ENCODE data around the gene STK25.
A peak's percentile ranks its signal among the peaks of the same experiment; 100 is the strongest.
"Not testable (repeated sequence)": the region's sequence is repeated elsewhere in the genome, so short reads cannot be mapped to it uniquely, and the experiment has no call there.

Gene STK25

GRCh38 chr2:241507430-241508239 lies 749 bp downstream of the STK25 start:
- no peak overlapping the region for H3K4ac ChIP-seq (ENCODE audit: low read length)
- H3K27me3 ChIP-seq (ENCODE audit: control insufficient read depth in 3 of 3, insufficient read depth in 3 of 3, low read depth in 1 of 3, low read length in 3 of 3), result peaks cover 0 to 4% (median 0%) of the 10 kb centered on the region in 3 experiments
- H2BK120ac ChIP-seq (ENCODE audit: low read depth, low read length), result no peak overlapping the region
- peak overlapping the region; percentile 82 for H2BK5ac ChIP-seq (ENCODE audit: low read length)
- no peak overlapping the region for H2BK15ac ChIP-seq (ENCODE audit: low read length)
- peak overlapping the region; percentile 66 to 91 for H3K4me3 ChIP-seq (ENCODE audit: low read length in 2 of 2)
- H3K27ac ChIP-seq (replicated peaks; ENCODE audit: low read length), result peak overlapping the region; percentile 31
- H2AFZ ChIP-seq (ENCODE audit: low read length), result peak overlapping the region; percentile 96
- no peak overlapping the region for H4K91ac ChIP-seq (ENCODE audit: low read depth, low read length, poor library complexity)
- WGBS, 2 donors (ENCODE audit: extremely low coverage in 2 of 2, insufficient read length in 2 of 2, insufficient replicate concordance in 1 of 2), result no CpG with 5 or more reads among the region's 67 CpGs
- peak overlapping the region; percentile 99 for H3K14ac ChIP-seq (ENCODE audit: low read length)
- H3K9ac ChIP-seq (ENCODE audit: low read depth, low read length, poor library complexity), result peak overlapping the region; percentile 93
- H3K9me3 ChIP-seq (replicated peaks in 1 of 2; ENCODE audit: control insufficient read depth in 2 of 2, insufficient read depth in 1 of 2, low read depth in 1 of 2, low read length in 2 of 2), result no peaks in the 10 kb centered on the region
- peaks cover 8 to 16% of the 10 kb centered on the region in 2 donors for H3K4me1 ChIP-seq (ENCODE audit: control insufficient read depth in 2 of 2, insufficient read depth in 1 of 2, low read depth in 1 of 2, low read length in 2 of 2)
- no peak overlapping the region for H4K8ac ChIP-seq (ENCODE audit: low read depth, low read length)
- peaks cover 15% of the 10 kb centered on the region for H3K79me1 ChIP-seq (ENCODE audit: low read depth, low read length)
- H2BK12ac ChIP-seq (ENCODE audit: low read length), result no peak overlapping the region
- peak overlapping the region; percentile 98 for H3K4me2 ChIP-seq (ENCODE audit: insufficient read depth, low read length, poor library complexity, severe bottlenecking)
- peak; percentile 51 for DNase-seq (ENCODE audit: low spot score)
- H3K18ac ChIP-seq (ENCODE audit: low read length), result peak overlapping the region; percentile 88
- peaks cover 0 to 36% of the 10 kb centered on the region in 2 donors for H3K36me3 ChIP-seq (replicated peaks in 1 of 2; ENCODE audit: control insufficient read depth in 2 of 2, insufficient read depth in 2 of 2, low read length in 2 of 2)
- peak overlapping the region; percentile 77 for H3K23ac ChIP-seq (ENCODE audit: low read depth, low read length, poor library complexity)
- peak overlapping the region; percentile 74 for H2AK5ac ChIP-seq (ENCODE audit: low read depth, low read length)

GRCh38 chr2:241506793-241507429 lies 1.5 kb downstream of the STK25 start:
- Histone ChIP-seq H3K4me2 (ENCODE audit: insufficient read depth, low read length, poor library complexity, severe bottlenecking) (peak overlapping the region; percentile 98), H2BK5ac (ENCODE audit: low read length) (no peak overlapping the region), H3K18ac (ENCODE audit: low read length) (no peak overlapping the region), H2AFZ (ENCODE audit: low read length) (no peak overlapping the region), H4K91ac (ENCODE audit: low read depth, low read length, poor library complexity) (no peak overlapping the region), H4K8ac (ENCODE audit: low read depth, low read length) (no peak overlapping the region), H3K23ac (ENCODE audit: low read depth, low read length, poor library complexity) (no peak overlapping the region), H3K79me1 (ENCODE audit: low read depth, low read length) (peaks cover 15% of the 10 kb centered on the region), H3K9ac (ENCODE audit: low read depth, low read length, poor library complexity) (peak overlapping the region; percentile 93), H2BK120ac (ENCODE audit: low read depth, low read length) (no peak overlapping the region), H3K4me3 (ENCODE audit: low read length in 2 of 2) (peak overlapping the region; percentile 66 to 91), H3K36me3 (replicated peaks in 1 of 2; ENCODE audit: control insufficient read depth in 2 of 2, insufficient read depth in 2 of 2, low read length in 2 of 2) (peaks cover 0 to 42% of the 10 kb centered on the region in 2 donors), H3K4me1 (ENCODE audit: control insufficient read depth in 2 of 2, insufficient read depth in 1 of 2, low read depth in 1 of 2, low read length in 2 of 2) (peaks cover 8 to 16% of the 10 kb centered on the region in 2 donors), H3K9me3 (replicated peaks in 1 of 2; ENCODE audit: control insufficient read depth in 2 of 2, insufficient read depth in 1 of 2, low read depth in 1 of 2, low read length in 2 of 2) (no peaks in the 10 kb centered on the region), H2BK15ac (ENCODE audit: low read length) (no peak overlapping the region), H3K4ac (ENCODE audit: low read length) (no peak overlapping the region), H2AK5ac (ENCODE audit: low read depth, low read length) (no peak overlapping the region), H2BK12ac (ENCODE audit: low read length) (no peak overlapping the region), H3K27me3 (ENCODE audit: control insufficient read depth in 3 of 3, insufficient read depth in 3 of 3, low read depth in 1 of 3, low read length in 3 of 3) (peaks cover 0 to 4% (median 0%) of the 10 kb centered on the region in 3 experiments), H3K27ac (replicated peaks; ENCODE audit: low read length) (no peak overlapping the region), H3K14ac (ENCODE audit: low read length) (no peak overlapping the region)
- no CpG with 5 or more reads among the region's 19 CpGs for WGBS, 2 donors (ENCODE audit: extremely low coverage in 2 of 2, insufficient read length in 2 of 2, insufficient replicate concordance in 1 of 2)
- DNase-seq (ENCODE audit: low spot score), result no peak

GRCh38 chr2:241506317-241506716 lies 2.1 kb downstream of the STK25 start:
- H3K9me3 ChIP-seq (replicated peaks in 1 of 2; ENCODE audit: control insufficient read depth in 2 of 2, insufficient read depth in 1 of 2, low read depth in 1 of 2, low read length in 2 of 2); H3K27me3 ChIP-seq (ENCODE audit: control insufficient read depth in 3 of 3, insufficient read depth in 3 of 3, low read depth in 1 of 3, low read length in 3 of 3); H3K4me3 ChIP-seq (ENCODE audit: low read length in 2 of 2); H3K14ac ChIP-seq (ENCODE audit: low read length); H3K9ac ChIP-seq (ENCODE audit: low read depth, low read length, poor library complexity); H3K27ac ChIP-seq (replicated peaks; ENCODE audit: low read length); H2BK5ac ChIP-seq (ENCODE audit: low read length); H3K18ac ChIP-seq (ENCODE audit: low read length); H3K4ac ChIP-seq (ENCODE audit: low read length); H2AFZ ChIP-seq (ENCODE audit: low read length); H4K8ac ChIP-seq (ENCODE audit: low read depth, low read length); H3K23ac ChIP-seq (ENCODE audit: low read depth, low read length, poor library complexity); H2BK120ac ChIP-seq (ENCODE audit: low read depth, low read length); H2AK5ac ChIP-seq (ENCODE audit: low read depth, low read length); H4K91ac ChIP-seq (ENCODE audit: low read depth, low read length, poor library complexity); H2BK15ac ChIP-seq (ENCODE audit: low read length); H2BK12ac ChIP-seq (ENCODE audit: low read length); DNase-seq (ENCODE audit: low spot score); H3K4me2 ChIP-seq (ENCODE audit: insufficient read depth, low read length, poor library complexity, severe bottlenecking): not testable (repeated sequence)
- Histone ChIP-seq H3K36me3 (replicated peaks in 1 of 2; ENCODE audit: control insufficient read depth in 2 of 2, insufficient read depth in 2 of 2, low read length in 2 of 2) (peaks cover 2 to 46% of the 10 kb centered on the region in 2 donors), H3K79me1 (ENCODE audit: low read depth, low read length) (peaks cover 16% of the 10 kb centered on the region), H3K4me1 (ENCODE audit: control insufficient read depth in 2 of 2, insufficient read depth in 1 of 2, low read depth in 1 of 2, low read length in 2 of 2) (peaks cover 8 to 16% of the 10 kb centered on the region in 2 donors)
- WGBS, 2 donors (ENCODE audit: extremely low coverage in 2 of 2, insufficient read length in 2 of 2, insufficient replicate concordance in 1 of 2), result no CpG with 5 or more reads among the region's 11 CpGs

- Histone ChIP-seq H2BK120ac (ENCODE audit: low read depth, low read length) (no peak overlapping the region), H3K4me1 (ENCODE audit: control insufficient read depth in 2 of 2, insufficient read depth in 1 of 2, low read depth in 1 of 2, low read length in 2 of 2) (peaks cover 8 to 16% of the 10 kb centered on the region in 2 donors), H3K4me2 (ENCODE audit: insufficient read depth, low read length, poor library complexity, severe bottlenecking) (no peak overlapping the region)
Measured at GRCh38 chr2:241505781-241506201, 2.6 kb downstream of the STK25 start.

More at GRCh38 chr2:241505781-241506201, 2.6 kb downstream of the STK25 start:
- no peak overlapping the region for H3K27ac ChIP-seq (replicated peaks; ENCODE audit: low read length)
- peaks cover 0 to 4% (median 0%) of the 10 kb centered on the region in 3 experiments for H3K27me3 ChIP-seq (ENCODE audit: control insufficient read depth in 3 of 3, insufficient read depth in 3 of 3, low read depth in 1 of 3, low read length in 3 of 3)
- WGBS, 2 donors (ENCODE audit: extremely low coverage in 2 of 2, insufficient read length in 2 of 2, insufficient replicate concordance in 1 of 2), result no CpG with 5 or more reads among the region's 7 CpGs
- H4K91ac ChIP-seq (ENCODE audit: low read depth, low read length, poor library complexity), result no peak overlapping the region
- H3K9me3 ChIP-seq (replicated peaks in 1 of 2; ENCODE audit: control insufficient read depth in 2 of 2, insufficient read depth in 1 of 2, low read depth in 1 of 2, low read length in 2 of 2), result no peaks in the 10 kb centered on the region
- no peak overlapping the region for H3K4ac ChIP-seq (ENCODE audit: low read length)
- no peak overlapping the region for H4K8ac ChIP-seq (ENCODE audit: low read depth, low read length)
- H3K9ac ChIP-seq (ENCODE audit: low read depth, low read length, poor library complexity), result peak overlapping the region; percentile 39
- no peak overlapping the region for H3K18ac ChIP-seq (ENCODE audit: low read length)
- no peak for DNase-seq (ENCODE audit: low spot score)
- peaks cover 4 to 52% of the 10 kb centered on the region in 2 donors for H3K36me3 ChIP-seq (replicated peaks in 1 of 2; ENCODE audit: control insufficient read depth in 2 of 2, insufficient read depth in 2 of 2, low read length in 2 of 2)
- H2AK5ac ChIP-seq (ENCODE audit: low read depth, low read length), result no peak overlapping the region
- no peak overlapping the region for H2BK5ac ChIP-seq (ENCODE audit: low read length)
- H3K23ac ChIP-seq (ENCODE audit: low read depth, low read length, poor library complexity), result no peak overlapping the region
- H2BK15ac ChIP-seq (ENCODE audit: low read length), result no peak overlapping the region
- H3K4me3 ChIP-seq (ENCODE audit: low read length in 2 of 2), result no peak overlapping the region
- peaks cover 16% of the 10 kb centered on the region for H3K79me1 ChIP-seq (ENCODE audit: low read depth, low read length)
- H3K14ac ChIP-seq (ENCODE audit: low read length), result no peak overlapping the region
- H2AFZ ChIP-seq (ENCODE audit: low read length), result no peak overlapping the region
- H2BK12ac ChIP-seq (ENCODE audit: low read length), result no peak overlapping the region

All from neuronal stem cell (in vitro differentiated cells).